Measurements from ENCODE around the gene TIMELESS. TPM values are rescaled to one million over a fixed set of nuclear protein-coding genes. Genes with fewer than 3 reads are reported as not detected.

Gene TIMELESS
- total and polyA plus RNA-seq, 9 of the 15 experiments (the other 6 are each of a cell fraction or from before 2014, with no cell fraction given) = 11.9 to 59.2 (median 35.8) TPM

DNA sequence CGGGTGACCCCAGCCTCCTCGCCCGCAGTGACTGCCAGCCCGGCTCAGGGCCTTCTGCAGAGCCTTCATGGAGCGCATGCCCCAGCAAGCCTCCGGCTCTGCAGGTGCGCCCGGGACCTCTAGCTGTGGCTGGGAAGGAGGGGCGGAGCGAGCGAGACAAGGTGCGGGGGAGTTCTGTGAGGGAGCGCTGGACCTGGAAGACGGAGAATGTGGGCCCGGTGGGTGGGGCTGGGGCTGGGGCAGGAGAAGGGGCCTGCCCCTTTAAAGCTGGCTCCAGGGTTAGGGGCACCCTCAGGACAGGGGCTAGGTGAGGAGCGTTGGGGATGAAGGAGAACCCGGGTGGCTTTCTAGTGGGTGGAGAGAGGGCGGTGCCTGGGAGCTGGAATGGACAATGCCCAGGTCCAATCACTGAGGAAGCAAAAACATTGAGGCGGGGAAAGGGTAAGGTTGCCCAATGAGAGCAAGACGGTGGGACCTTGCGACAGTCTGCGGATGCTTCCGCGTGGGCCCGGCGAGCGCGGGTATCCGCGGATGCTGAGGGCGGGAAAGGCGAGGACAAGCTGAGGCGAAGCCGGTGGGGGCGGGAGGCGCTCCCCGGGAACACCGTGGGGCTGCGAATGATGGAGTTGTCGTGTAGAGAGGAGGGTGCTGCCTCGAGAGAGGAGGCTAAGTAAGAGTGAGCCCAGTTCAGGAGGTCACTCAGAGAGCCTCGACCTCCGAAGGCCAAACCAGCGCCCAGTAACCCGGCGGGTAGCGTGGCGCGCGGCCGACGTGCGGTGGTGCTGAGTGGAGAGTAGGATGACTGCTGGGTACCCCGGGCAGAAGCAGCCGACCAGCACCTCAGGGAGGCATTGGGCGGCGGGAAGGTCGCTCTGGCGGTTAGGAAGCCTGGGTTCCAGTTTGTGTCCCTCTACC is 39.1 kb upstream of the TIMELESS start, which contains the start of gene GLS2 (continued):
- TF ChIP-seq, protein P1, sequence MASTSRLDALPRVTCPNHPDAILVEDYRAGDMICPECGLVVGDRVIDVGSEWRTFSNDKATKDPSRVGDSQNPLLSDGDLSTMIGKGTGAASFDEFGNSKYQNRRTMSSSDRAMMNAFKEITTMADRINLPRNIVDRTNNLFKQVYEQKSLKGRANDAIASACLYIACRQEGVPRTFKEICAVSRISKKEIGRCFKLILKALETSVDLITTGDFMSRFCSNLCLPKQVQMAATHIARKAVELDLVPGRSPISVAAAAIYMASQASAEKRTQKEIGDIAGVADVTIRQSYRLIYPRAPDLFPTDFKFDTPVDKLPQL (IDR thresholded peaks at IDR 0.05; ENCODE audit: extremely low read depth, insufficient read length) = no peak
- TF ChIP-seq, protein P2, sequence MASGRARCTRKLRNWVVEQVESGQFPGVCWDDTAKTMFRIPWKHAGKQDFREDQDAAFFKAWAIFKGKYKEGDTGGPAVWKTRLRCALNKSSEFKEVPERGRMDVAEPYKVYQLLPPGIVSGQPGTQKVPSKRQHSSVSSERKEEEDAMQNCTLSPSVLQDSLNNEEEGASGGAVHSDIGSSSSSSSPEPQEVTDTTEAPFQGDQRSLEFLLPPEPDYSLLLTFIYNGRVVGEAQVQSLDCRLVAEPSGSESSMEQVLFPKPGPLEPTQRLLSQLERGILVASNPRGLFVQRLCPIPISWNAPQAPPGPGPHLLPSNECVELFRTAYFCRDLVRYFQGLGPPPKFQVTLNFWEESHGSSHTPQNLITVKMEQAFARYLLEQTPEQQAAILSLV (tag; IDR thresholded peaks at IDR 0.05) = no peak
- peak; percentile 79 for TF ChIP-seq L3MBTL2 (IDR thresholded peaks at IDR 0.05)
- TF ChIP-seq SP2 (IDR thresholded peaks at IDR 0.05; ENCODE audit: extremely low read depth, low read depth, low read length, poor library complexity, severe bottlenecking) = peak; percentile 25
- TF ChIP-seq ZZZ3 (IDR thresholded peaks at IDR 0.05) = no peak
- TF ChIP-seq, protein P3, sequence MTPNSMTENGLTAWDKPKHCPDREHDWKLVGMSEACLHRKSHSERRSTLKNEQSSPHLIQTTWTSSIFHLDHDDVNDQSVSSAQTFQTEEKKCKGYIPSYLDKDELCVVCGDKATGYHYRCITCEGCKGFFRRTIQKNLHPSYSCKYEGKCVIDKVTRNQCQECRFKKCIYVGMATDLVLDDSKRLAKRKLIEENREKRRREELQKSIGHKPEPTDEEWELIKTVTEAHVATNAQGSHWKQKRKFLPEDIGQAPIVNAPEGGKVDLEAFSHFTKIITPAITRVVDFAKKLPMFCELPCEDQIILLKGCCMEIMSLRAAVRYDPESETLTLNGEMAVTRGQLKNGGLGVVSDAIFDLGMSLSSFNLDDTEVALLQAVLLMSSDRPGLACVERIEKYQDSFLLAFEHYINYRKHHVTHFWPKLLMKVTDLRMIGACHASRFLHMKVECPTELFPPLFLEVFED (CRISPR knock-in tag; conservative IDR thresholded peaks at IDR 0.05) = no peak
- TF ChIP-seq ZNF224 (CRISPR knock-in tag; IDR thresholded peaks at IDR 0.05) = no peak
